Dendritic cell treated with granulocyte-macrophage colony-stimulating factor and Interleukin-4, amounts not matched to agents 40 ng/mL and 50 ng/mL, for 4 days (primary cell): Measurements from ENCODE around the gene DLX2.

Source experiments
- H3K27ac Mint-ChIP-seq: one replicate; pipeline ENCODE4 v1.8.0; 2022; ENCODE audit warnings: mild to moderate bottlenecking, mixed read lengths
- H3K27me3 Mint-ChIP-seq: one replicate; pipeline ENCODE4 v1.8.0; 2022; ENCODE audit warnings: mild to moderate bottlenecking, mixed read lengths
- H3K36me3 Mint-ChIP-seq: one replicate; pipeline ENCODE4 v1.8.0; 2022; ENCODE audit warnings: low read depth, mixed read lengths
- H3K4me1 Mint-ChIP-seq: one replicate; pipeline ENCODE4 v1.8.0; 2022; ENCODE audit warnings: low read depth, mixed read lengths
- H3K4me3 Mint-ChIP-seq: one replicate; pipeline ENCODE4 v1.8.0; 2022; ENCODE audit warnings: mild to moderate bottlenecking, moderate library complexity, mixed read lengths
- H3K9me3 Mint-ChIP-seq: one replicate; pipeline ENCODE4 v1.8.0; 2022; ENCODE audit warnings: mixed read lengths
- intact Hi-C: fragments of 100-400 bp; cut with micrococcal nuclease; formaldehyde crosslinking; loops from one replicate; pipeline ENCODE4 v1.15.0; 2022

Gene DLX2

DNA sequence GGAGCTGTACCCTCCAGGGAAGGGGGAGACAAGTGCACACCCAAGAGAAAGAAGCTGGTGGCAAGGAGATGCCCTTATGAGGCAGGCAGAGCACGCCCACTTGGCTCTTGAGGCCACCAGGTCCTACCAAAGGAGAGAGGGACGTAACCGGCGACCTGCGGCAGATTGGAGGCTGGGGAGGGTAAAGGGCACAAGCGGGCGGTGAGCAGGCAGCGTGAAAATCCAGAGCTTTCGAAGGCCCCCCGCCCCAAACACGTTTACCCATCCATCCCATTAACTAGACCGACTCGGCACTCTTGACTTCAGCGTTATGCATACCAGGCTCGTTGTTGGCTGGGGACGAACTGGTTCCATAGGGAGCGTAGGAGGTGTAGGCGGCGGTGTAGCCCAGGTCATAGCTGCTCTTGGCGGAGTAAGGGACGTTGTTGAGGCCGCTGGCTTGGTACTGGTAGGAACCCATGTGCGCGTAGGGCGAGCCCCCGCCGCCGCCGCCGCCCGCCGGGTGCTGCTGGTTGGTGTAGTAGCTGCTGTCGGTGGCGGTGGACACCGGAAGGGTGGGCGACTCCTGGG is 794 bp downstream of the DLX2 start:
- H3K4me1 Mint-ChIP-seq, result peaks cover 74% of the 10 kb centered on the region
- intact Hi-C loops, result loop anchor here (2.0 to 10.0 kb wide), 5 partner anchors 17 to 395 kb away; partner anchors contain the start of genes DLX1 and SLC25A12
- peak overlapping the region; percentile 57 for H3K27ac Mint-ChIP-seq

DNA sequence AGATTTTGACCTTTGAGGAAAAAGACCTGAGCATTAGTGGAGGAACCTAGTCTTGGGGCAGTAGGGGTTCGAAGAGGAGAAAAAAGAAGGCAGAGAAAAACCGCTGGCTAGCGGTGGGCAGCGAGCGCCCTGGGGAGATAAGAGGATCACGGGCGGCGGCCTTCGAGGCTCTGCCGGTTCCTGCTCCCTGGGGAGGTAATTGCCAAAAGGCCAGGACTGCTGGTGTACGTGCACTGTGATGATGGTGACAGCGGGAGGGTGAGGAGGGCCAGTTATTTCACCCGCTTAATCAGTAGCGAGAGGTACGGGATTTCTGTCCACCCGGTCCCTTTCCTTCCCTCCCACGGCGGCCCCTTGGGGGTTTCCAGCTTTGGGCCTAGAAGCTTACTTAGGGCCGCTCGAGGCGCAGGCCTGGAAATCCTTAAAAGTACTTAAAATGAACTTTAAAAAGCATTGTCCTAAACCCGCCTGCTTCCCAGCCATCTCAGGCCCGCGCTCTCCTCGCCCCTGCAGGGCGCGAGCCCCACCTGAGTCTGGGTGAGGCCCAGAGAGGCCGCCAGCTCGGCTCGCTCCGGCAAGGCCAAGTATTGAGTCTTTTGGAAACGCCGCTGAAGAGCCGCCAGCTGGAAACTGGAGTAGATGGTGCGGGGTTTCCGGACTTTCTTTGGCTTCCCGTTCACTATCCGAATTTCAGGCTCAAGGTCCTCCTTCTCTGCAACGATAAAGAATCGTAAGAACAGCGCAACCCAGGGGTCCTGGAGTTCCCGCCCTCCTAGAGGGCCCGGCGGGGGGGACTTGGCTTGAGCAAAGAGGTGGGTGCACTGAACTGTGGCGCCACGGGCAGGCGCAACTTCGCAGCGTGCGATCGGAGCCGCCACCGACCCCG is 1.5 kb downstream of the DLX2 start:
- Mint-ChIP-seq H3K36me3 (peaks cover 10% of the 10 kb centered on the region), H3K27me3 (peaks cover 89% of the 10 kb centered on the region), H3K4me1 (peaks cover 74% of the 10 kb centered on the region), H3K27ac (peak overlapping the region; percentile 57), H3K4me3 (peak overlapping the region; percentile 89), H3K9me3 (no peaks in the 10 kb centered on the region)
- intact Hi-C loops, result loop anchor here (5.0 to 10.0 kb wide), 2 partner anchors 96 to 209 kb away; partner anchors contain the start of gene SLC25A12

More for the DNA sequence above, 794 bp downstream of the DLX2 start:
- Mint-ChIP-seq H3K4me3 (peak overlapping the region; percentile 89), H3K36me3 (peaks cover 10% of the 10 kb centered on the region), H3K9me3 (no peaks in the 10 kb centered on the region), H3K27me3 (peaks cover 89% of the 10 kb centered on the region)

DNA sequence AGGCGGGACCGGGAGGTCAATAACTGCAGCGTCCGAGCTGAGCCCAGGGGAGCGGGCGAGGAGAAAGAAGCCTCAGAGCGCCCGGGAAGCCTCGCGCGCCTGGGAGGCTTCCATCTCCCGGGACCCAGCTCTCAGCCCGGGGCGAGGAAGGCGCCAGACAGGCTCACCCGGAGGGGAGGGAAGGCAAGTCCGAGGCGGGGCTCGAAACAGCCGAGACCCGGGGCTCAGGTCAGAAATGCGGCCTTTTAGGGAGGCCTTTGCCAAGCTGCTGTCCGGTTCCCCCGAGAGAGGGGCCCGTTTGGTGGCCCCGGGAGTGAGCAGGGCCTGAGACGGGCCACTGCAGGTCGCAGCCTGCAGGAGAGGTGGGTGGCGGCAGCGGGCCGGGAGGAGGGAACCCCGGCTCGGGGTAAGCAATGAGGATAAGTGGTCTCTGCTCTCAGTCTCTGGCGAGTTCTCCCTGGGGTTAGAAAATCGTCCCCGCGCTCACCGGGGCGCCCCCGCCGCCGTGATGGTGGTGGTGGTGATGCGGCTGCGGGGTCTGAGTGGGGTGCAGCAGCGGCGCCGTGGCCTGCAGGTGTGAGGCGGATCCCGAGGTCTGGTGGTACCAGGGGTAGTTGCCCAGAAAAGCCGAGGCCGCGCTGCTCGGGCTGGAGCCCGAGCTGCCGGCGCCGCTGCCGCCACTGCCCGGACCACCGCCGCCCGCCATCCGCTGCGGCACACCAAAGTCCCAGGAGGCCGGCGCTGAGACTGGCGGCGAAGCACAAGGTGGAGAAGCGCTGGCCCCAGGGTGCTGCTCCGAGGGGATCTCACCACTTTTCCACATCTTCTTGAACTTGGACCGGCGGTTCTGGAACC is 2.4 kb downstream of the DLX2 start:
- peaks cover 89% of the 10 kb centered on the region for H3K27me3 Mint-ChIP-seq
- H3K4me3 Mint-ChIP-seq, result peak overlapping the region; percentile 4
- H3K36me3 Mint-ChIP-seq, result peaks cover 10% of the 10 kb centered on the region
- H3K9me3 Mint-ChIP-seq, result no peaks in the 10 kb centered on the region
- intact Hi-C loops, result loop anchor here (5.0 to 10.0 kb wide), 2 partner anchors 96 to 208 kb away; partner anchors contain the start of gene SLC25A12
- H3K4me1 Mint-ChIP-seq, result peaks cover 74% of the 10 kb centered on the region
- H3K27ac Mint-ChIP-seq, result no peak overlapping the region

- Mint-ChIP-seq H3K27ac (no peak overlapping the region), H3K4me3 (no peak overlapping the region), H3K4me1 (peaks cover 78% of the 10 kb centered on the region), H3K27me3 (peaks cover 88% of the 10 kb centered on the region), H3K36me3 (peaks cover 10% of the 10 kb centered on the region), H3K9me3 (no peaks in the 10 kb centered on the region)
- intact Hi-C loops, result loop anchor here (5.0 to 10.0 kb wide), 2 partner anchors 95 to 207 kb away; partner anchors contain the start of gene SLC25A12
These were observed 3.1 kb downstream of the DLX2 start for GRCh38 chr2:172099472-172100079.

GRCh38 chr2:172098650-172099471 is 3.8 kb downstream of the DLX2 start:
- Mint-ChIP-seq H3K36me3 (peaks cover 10% of the 10 kb centered on the region), H3K4me3 (peak overlapping the region; percentile 60), H3K27ac (no peak overlapping the region), H3K4me1 (peaks cover 78% of the 10 kb centered on the region), H3K9me3 (no peaks in the 10 kb centered on the region), H3K27me3 (peaks cover 88% of the 10 kb centered on the region)
- intact Hi-C loops, result no loop called here

DNA sequence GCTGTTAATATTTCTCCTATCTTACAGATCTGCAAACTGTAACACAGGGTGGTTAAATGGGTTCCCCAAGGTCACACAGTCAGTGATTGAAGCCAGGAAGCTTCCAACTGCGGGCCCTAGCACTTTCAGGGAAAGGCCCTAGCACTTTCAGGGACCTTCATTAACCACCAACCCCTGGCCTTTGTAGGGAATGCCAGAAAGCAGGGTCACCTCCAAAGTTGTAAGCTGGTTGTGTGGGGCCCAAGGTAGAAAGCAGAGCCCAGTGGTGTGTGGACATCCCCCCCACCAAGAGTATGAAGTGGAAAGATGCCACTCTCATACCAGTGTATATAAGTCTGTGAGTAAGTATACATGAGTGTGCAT is 4.4 kb downstream of the DLX2 start:
- H3K4me1 Mint-ChIP-seq, result peaks cover 80% of the 10 kb centered on the region

DNA sequence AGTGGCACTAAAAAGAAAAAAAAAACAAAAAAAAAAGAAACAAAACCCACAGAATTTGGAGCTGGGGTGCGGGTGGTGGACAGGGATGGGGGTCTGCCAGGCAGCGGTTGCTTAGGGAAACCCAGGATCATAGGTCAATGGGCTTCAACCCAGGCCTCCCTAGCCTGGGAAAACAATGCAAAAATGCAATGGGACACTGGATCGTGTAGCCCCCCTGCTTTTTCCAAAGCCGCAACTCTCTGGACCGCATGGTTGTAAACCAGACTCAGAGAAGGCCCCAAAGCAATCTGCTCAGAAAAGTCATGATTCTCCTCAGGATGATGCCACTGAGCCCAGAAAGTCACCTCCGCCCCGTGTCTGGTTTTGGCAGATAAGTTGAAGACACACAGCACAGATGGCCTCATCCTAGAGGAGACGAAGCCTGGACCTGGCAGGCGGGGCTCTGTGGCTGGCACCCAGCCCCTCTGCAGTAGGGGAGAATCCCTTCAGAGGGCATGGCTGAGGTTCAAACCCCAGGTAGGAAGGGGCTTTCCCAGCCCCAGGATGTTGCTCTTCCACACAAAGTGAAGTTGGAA is 5.1 kb downstream of the DLX2 start:
- H3K27me3 Mint-ChIP-seq, result peaks cover 93% of the 10 kb centered on the region
- intact Hi-C loops, result no loop called here
- H3K4me1 Mint-ChIP-seq, result peaks cover 76% of the 10 kb centered on the region
- H3K36me3 Mint-ChIP-seq, result peaks cover 5% of the 10 kb centered on the region
- no peaks in the 10 kb centered on the region for H3K9me3 Mint-ChIP-seq
- no peak overlapping the region for H3K27ac Mint-ChIP-seq
- H3K4me3 Mint-ChIP-seq, result no peak overlapping the region

More for the DNA sequence above, 4.4 kb downstream of the DLX2 start:
- H3K27ac Mint-ChIP-seq, result no peak overlapping the region
- peak overlapping the region; percentile 60 for H3K4me3 Mint-ChIP-seq
- peaks cover 10% of the 10 kb centered on the region for H3K36me3 Mint-ChIP-seq
- intact Hi-C loops, result no loop called here
- peaks cover 92% of the 10 kb centered on the region for H3K27me3 Mint-ChIP-seq
- no peaks in the 10 kb centered on the region for H3K9me3 Mint-ChIP-seq

DNA sequence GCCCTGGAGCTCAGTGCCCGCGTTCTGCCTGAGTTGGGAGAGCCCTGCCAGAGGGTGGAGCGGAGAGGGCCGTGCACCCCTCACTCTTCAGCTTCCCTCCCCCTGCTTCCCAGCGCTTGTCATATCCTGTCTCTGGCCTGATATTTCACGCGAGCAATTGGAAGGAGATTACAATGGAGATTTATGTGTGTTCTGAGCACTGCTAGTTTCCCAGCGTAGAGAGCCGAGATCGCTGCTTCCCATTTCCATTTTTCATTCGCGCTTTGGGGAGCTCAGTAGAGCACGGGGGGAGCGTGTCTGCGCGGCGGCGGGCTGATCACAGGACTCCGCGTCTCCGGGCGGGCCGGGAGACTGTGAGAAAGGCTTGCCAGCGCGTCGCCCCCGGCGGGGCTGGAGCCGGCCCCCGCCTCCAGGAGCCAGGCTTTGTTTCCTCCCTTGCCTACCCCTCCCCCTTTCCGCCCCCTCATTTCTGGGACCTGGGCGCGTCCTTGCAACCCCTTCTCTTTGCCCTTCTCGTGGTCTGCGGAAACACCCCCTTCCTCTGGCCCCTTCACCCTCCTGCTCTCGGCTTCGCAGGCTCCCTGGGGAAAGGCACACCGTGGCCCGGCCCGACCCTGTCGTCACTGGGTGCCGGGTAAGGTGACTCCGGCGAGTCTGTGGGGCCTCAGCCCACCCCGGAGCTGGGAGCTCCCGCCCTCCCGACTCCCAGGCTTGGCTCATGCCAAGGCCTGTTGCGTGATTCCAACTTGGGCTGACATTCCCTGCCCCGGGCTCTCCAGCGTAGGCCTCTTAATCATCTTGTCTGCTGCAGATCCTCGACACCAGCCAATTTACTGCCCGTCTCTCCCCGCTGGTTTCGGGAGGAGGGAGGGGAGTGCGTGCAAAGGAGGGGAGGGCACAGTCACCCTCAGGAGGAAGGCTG is 5.8 kb downstream of the DLX2 start:
- Mint-ChIP-seq H3K36me3 (no peaks in the 10 kb centered on the region), H3K4me1 (peaks cover 69% of the 10 kb centered on the region), H3K9me3 (no peaks in the 10 kb centered on the region), H3K4me3 (peak overlapping the region; percentile 66), H3K27me3 (peaks cover 94% of the 10 kb centered on the region), H3K27ac (no peak overlapping the region)
- intact Hi-C loops, result no loop called here

- peaks cover 91% of the 10 kb centered on the region for H3K27me3 Mint-ChIP-seq
- H3K27ac Mint-ChIP-seq, result no peak overlapping the region
- no peaks in the 10 kb centered on the region for H3K9me3 Mint-ChIP-seq
- intact Hi-C loops, result no loop called here
- H3K36me3 Mint-ChIP-seq, result no peaks in the 10 kb centered on the region
- H3K4me1 Mint-ChIP-seq, result peaks cover 62% of the 10 kb centered on the region
- peak overlapping the region; percentile 24 for H3K4me3 Mint-ChIP-seq
These were observed 6.6 kb downstream of the DLX2 start for GRCh38 chr2:172095905-172096625.

DNA sequence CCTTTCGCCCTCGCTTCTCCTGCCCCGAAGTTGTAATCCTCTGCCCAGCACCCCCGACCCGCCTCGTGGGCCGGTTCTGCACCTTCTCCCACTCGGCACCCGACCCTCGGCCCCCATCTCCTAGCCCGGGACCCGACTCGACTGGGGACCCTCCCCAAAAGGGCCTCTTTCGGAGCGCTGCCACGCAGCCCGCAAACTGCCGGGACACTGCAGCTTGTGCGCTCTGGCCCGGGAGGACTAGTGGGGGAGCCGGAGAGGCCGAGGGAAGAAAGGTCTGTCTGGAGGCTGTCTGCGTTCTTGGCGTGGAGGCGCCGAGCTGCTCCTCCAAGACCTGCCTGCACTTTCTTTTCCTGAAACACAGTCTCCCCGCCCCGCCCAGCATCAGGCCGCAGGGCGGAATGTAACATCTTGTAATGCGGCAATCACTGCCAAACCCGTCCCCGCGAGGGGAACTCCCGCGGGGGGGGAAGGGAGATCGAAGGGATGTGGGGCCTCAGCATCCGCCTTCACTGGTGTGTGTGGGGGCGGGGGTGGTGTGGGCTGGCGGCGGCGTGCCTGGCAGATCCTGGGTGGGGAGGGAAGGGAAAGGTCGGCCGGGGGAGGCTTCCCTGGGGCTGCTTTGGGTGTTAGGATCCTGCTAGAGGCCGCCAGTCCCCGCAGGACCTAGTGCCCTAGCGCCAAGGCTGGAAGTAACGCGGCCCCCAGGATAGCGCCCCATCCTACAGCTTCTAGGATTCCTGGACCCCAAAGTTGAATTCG is 7.4 kb downstream of the DLX2 start:
- Mint-ChIP-seq H3K27me3 (peaks cover 91% of the 10 kb centered on the region), H3K36me3 (no peaks in the 10 kb centered on the region), H3K4me1 (peaks cover 62% of the 10 kb centered on the region), H3K4me3 (peak overlapping the region; percentile 78), H3K27ac (no peak overlapping the region), H3K9me3 (no peaks in the 10 kb centered on the region)
- intact Hi-C loops, result no loop called here
